Stimulated activated CD4-positive, alpha-beta T cell treated with anti-CD3 and anti-CD28 coated beads, Interleukin-12 subunit alpha, Interleukin-12 subunit beta, amount 100 ng/mL, for 48 hours (primary cell): ENCODE results near the gene KCNJ16.

ENCODE experiments used
- DNase-seq, 3 donors: peaks; one replicate each; pipeline ENCODE4 v3.0.0-alpha.2; 2020; ENCODE audit warnings: low read depth in 2 of 3, low spot score in 1 of 3

KCNJ16 gene

DNA sequence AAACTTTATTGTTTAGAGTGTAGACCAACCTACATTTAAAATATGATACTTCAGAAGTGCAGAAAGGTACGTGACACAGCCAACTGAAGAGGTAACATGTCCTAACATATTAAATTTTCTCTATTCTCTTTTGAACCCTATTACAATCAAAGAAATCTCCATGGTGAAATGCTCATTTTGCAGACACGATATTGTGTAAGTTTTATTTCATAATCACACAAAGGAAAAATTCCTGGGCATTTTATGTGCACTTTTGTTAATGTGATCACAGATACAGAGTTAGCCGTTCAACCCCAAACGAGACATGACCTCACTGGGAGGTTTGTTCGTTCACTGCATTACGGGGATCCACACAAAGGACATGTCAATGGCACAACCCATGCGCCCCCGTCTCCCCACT lies 21.8 kb downstream of the KCNJ16 start:
- DNase-seq = no peak

DNA sequence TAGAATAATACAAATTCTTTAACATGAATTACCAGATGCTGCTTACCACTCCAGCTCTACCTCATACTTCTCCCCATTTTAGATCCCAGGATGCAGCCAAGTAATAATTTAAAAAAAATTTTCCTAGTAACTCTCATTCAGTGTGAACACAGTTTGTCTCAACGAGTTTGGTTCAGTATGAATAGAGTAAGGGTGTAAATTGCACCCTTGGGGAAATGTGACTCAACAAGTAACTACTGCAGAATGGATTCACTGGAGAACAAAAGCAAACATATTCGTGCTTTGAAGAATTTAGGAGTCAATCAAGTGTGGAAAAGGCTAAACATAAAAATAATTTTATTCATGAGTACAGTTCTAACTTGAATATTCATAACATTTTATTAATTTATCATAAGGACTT lies 23.0 kb downstream of the KCNJ16 start:
- DNase-seq = no peak

DNA sequence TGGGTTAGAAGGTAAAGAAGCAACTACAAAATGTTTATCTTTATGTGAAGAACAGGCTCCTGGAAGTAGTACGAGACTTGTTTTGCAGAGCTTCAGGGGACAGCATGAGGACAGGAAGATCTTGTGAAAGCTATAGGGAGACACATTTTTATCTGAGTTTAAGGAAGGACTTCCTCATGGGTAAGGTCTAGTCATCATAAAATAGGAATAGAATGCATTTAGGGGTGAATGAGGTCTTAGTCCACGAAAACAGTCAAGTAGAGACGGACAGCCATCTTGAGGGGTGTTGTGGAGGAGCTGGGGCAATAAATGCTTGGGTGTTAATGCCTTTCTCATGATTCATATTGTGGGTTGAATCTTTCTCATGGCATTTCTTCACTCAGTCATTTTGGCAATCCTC lies 24.3 kb downstream of the KCNJ16 start:
- no peak for DNase-seq

DNA sequence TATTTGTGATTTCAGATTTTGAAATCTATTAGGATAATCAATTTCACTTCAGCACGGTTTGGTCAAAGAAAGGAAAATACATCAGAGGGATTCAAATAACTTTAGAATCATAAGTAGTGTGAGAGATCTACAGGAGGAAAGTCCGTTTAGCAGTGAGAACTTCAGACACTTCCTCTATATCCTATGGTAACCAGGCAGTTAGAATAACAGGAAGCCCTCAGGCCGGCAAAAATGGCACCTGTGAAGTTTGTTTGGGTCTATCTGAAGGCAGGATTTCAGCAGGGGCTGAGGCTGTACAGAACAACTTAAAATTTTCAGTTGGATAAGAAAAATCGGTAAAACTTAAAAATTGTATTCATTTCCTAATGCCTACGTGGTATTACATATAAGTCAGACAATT lies 24.9 kb downstream of the KCNJ16 start:
- DNase-seq = no peak

DNA sequence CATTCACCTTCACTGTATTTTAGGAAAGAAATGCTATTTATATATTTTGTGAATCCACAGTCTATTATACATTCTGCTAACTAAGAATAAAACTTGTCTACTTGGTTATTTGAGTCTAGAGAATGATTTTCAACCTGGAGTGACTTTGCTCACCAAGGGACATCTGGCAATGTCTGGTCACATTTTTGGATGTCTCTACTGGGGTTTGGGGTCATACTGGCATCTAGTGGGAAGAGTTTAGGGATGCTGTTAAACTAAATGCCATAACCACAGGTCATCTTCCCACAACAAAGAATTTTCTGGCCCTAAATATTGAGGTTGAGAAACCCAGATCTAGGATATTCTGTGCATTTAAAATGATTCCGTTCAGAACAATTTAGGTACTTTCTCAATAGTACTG lies 26.0 kb downstream of the KCNJ16 start:
- no peak for DNase-seq

DNA sequence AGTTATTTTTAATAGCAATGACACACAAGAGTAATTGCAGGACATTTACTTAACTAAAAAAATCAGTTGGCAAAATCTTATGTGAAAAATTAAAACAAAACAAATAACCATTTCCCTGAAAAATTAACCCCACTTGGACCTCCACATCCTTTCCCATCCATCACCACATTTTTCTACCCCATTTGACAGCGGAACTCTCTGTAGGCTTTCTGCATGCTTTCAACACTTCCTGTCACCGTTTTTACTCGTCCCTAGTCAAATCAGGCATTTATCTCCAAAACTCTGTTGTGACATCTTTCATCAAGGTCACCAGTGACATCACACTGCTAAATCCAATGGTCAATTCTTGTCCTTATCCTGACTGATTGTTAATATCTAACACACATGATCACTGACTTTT lies 27.5 kb downstream of the KCNJ16 start:
- DNase-seq = no peak

DNA sequence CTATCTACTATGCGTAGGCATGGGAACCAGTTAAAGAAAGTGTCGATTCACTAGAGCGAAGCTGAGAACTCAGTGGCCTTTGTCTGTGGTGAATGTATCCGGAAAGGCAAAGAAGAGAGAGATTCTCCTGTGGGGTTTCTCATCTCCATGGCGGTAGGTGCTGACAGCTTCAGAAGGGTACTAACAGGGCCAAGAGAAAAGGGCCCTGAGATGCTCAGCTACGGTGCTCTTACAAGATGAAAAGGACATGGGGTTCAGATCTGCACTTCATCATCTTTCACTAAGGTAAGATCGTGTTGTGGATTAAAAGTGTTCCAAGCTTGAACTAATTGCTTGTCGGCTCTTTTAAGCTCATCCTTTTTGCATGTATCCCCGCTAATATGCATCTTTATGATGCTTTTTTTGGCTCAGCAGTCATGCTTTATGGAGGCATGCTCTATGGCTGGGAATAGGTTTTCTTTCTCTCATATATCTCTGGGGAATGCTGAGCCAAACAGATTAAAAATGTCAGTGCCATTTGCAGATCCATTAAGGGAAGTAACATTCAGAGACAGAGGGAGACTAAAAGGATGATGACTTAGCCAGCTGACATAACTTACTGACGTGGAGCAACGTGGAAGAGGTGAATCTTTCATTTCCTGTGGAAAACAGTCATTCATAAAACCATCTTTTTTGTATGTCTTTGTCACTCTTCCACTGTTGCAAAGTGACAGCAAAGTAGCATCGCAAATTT lies 29.9 kb downstream of the KCNJ16 start:
- no peak for DNase-seq

DNA sequence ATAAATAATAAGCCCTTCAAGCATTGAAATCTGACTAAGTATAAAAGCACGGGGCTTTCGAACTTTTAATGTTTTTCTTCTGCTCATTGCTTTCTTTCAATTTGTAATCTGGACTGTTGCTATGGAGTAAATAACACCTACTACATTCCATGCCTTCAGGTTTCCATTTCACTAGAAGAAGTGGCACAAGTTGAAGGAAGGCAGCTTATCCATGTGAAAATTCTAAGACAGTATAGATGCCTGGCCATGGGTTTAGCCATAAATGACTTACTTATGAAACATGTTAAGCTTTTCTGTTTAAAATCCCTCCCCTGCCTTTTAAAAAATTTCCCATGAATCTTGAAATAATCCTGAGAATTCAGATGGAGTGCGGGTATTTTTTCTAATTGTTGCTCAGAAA lies 30.6 kb downstream of the KCNJ16 start:
- DNase-seq = no peak

DNA sequence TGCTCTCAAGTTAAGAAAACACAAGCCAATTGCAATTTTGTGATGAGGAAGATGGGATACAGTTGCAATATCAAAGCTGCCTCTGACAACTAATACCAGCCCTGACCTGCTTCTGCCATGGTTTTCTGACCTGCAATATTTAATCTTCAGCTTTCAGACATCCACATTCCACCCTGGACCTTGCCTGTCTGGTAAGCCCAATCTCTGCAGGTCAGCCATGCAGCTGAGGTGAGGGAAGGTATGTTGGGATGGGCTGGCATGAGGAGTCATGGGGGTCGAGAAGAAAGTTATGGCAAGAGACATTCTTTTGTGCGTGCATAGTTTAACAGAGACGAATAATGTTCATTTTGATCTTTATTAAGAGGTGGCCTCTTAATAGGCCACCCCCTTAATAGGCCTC lies 31.5 kb downstream of the KCNJ16 start:
- no peak for DNase-seq

DNA sequence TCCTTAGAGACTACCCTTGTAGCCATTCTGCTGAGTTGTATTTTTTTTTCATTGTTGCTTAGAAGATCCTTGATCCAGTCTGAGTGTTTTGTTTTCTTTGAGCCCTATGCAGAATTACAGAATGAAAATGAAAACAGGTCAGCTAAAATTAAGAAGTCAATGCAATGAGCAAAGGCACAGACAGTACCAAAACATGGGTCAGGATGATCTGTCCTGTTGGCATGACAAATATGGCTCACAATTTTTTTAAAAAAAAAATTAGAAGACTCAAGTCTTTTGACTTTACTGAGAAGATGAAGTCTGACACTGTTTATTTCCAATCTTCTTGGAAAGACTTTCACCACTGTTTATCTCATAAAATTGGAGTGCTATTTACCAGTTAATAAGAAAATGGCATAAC lies 32.4 kb downstream of the KCNJ16 start:
- no peak for DNase-seq

DNA sequence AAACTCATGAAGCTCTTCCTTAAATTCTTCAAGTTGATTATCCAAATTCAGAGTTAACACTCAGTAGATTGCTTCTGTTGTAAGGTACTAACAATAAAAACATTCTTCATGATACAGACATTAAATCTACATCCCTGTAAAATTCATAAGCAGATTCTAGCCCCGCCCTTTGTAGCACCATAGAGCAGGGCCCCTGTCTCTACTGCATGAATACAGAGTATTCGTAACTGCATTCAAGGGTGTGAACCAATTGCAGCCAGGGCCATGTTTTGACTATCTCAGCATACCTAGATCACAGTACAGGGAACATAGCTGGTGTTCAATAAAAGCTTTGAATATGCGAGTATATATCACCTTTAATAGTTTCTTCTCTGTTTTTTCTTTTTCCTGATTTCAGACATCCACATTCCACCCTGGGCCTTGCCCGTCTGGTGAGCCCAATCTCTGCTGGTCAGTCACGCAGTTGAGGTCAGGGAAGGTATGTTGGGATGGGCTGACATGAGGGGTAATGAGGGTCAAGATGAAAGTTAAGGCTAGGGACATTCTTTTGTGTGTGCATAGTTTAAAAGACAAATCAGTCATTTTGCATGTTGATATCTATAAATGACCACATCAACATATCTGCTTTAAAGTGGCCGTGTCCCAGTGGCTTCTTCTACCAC lies 33.0 kb downstream of the KCNJ16 start:
- no peak for DNase-seq

DNA sequence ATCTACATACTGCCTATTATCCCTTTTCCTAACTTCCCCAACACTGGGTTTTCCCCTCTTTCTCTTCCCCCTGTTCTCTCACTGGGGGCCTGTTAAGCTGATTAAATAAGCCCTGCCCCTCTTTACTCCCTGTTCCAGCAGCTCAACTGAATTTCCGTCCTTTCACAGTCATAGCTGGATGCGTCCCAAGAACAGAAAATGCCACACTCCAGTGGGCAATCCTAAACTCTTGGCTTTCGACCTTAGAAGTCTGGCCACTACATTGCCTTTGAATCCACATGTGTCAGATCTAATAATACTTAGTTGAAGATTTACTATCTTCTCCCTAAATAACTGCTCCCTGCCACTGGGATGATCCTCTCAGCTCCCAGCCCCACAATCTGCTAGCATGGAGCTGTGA lies 34.5 kb downstream of the KCNJ16 start:
- no peak for DNase-seq

DNA sequence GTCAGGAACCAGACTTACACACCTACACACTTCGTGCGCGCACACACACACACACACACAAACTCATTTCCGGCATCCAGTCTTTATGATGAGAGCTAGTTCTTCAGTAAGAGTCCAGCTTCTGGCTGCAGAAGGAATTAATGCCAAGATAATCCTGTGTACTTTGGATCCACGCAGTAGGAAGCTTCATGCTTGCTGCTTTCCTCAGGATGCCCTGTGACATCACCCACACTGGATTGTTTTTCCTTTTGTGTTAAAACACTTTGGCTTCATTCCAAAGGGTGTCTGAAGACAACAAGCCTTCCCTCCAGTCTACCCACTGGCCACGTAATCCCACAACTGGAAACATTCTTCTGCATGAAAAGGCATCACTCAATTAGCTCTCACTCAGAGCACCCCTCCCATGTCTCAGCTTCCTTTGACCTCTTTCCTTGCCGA lies 35.4 kb downstream of the KCNJ16 start:
- DNase-seq = no peak

DNA sequence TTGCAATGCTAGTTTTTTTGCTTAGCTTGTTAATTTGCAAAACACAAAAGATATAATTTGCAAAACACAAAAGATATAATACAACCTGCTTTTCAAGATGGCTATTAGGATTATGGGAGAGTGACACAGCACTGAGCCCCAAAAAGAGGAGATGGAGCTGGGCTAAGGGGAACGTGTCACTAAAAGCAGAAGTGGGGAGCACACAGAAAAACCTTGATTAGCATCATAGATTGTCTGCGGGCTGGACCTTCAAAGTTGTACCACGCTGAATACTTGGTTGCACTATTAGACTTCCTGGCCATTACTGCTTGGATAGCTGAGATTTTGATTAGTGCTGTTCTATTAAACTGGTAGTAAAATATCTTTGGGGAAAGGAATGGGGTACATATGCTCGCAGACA lies 36.2 kb downstream of the KCNJ16 start:
- no peak for DNase-seq

DNA sequence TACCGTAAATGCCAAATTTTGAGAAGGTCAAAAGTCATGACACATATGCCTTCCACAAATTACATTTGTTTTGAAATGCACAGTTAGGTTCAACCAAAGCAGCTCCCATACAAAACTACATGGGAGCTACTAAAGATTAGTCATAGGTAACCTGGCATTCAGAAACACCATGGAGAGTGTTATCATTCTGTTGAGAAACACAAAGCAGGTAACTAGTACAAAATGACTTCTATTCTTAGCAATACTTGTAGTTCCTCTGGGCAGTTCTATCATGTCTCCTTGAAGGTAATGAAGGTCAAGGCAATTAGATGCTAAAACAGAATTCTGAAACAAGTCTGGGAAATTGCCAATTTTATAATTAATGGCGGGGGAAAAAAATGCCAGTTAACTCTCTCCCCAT lies 39.4 kb downstream of the KCNJ16 start:
- DNase-seq = no peak

DNA sequence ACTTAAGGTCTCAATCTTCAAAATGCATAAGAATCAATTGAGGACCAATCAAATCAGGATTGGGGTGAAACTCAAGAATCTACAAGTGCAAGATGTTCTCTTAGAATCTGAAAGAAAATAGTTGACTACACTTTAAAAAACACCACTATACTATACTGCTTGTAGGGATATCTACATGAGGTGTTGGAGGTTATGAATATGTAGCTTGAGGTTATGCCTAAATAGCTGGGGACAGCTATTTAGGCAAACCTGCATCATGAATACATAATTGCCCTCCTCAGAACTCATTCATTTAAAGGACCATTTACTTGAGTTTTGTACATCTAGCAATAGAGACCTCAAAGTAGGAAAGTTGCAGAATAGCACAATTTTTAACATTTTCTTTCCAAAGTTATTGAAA lies 40.1 kb downstream of the KCNJ16 start:
- DNase-seq = no peak

DNA sequence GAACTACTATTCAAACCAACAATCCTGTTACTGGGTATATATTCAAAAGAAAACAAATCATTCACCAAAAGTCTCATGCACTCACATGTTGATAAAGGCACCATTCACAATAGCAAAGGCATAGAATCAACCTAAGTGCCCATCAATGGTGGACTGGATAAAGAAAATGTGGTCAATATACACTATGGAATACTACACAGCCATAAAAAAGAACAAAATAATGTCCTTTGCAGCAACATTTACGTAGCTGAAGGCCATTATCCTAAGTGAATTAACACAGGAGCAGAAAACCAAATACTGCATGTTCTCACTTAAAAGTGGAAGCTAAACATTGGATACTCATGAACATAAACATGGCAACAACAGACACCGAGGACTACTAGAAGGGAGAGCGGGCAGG lies 41.9 kb downstream of the KCNJ16 start:
- no peak for DNase-seq

DNA sequence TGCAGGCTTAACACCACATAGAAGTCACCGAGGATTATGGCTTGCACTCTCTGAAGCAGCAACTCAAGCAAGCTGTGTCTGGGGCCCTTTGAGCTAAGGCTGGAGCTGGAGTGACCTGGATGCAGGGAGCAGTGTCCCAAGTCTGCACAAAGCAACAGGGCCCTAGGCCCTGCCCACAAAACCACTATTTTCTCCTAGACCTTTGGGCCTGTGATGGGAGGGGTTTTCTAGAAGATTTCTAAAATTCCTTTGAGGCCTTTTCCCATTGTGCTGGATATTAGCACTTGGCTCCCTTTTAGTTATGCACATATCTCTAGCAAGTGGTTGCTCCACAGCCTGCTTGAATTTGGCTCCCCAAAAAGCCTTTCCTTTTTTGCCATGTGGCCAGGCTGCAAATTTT lies 44.5 kb downstream of the KCNJ16 start:
- no peak for DNase-seq

DNA sequence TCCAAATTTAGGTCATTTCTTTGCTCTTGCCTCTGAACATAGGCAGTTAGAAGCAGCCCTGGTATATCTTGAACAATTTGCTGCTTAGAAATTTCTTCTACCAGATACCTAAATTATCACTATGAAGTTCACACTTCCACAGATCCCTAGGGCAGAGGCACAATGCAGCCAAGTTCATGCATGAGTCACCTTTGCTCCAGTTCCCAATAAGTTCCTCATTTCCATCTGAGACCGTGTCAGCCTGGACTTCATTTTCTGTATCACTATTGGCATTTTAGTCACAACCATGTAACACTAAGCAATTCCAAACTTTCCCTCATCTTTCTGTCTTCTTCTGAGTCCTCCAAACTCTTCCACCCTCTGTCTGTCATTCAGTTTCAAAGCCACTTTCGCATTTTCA lies 45.0 kb downstream of the KCNJ16 start:
- no peak for DNase-seq

DNA sequence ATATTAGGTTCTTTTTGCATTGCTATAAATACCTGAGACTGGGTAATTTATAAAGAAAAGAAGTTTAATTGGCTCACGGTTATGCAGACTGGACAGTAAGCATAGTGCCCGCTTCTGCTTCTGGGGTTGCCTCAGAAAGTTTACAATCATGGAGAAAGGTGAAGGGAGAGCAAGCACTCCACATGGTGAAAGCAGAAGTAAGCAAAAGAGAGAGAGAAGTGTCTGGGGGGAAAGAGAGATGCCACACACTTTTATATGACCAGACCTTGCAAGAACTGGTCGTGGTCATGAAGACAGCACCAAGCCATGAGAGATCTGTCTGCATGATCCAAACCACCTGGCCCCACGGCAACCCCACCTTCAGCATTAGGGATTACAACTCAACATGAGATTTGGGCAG lies 45.4 kb downstream of the KCNJ16 start:
- DNase-seq = no peak

DNA sequence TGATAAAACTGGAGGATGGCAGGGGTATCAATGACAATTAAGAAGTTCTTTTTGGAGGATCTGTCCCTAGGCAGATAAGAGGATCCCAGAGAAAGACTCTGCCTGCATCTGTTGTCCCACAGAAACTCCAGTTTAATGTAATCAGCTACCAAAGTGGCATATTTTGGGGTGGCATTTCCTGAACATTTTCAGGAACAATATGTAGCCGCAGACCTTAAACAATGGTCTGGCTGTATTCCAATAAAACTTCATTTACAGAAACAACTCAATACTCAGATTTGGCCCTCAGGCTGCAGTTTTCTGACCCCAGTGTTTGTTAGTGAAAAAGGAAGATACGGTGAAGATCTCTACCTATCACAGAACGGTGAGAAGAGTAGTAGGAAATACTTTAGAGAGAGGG lies 46.1 kb downstream of the KCNJ16 start:
- DNase-seq = no peak

DNA sequence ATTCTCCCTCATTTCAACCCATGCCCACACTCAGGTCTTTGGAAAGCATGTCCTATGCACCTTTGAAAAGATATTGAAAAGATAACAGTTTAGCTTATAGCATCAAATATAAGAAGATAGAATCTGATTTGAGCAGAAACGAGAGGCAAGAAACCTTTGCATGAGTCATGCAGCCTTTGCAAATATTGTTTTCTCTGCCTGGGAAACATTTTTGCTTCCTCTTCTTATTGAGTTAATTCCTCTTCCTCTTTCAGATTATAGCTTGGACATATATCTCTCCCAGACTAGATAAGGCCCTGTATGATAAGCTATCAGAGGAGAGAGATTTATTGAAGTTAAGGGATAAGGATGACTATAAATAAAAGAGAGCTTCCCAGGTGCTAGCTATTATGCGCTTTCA lies 48.2 kb downstream of the KCNJ16 start:
- no peak for DNase-seq

DNA sequence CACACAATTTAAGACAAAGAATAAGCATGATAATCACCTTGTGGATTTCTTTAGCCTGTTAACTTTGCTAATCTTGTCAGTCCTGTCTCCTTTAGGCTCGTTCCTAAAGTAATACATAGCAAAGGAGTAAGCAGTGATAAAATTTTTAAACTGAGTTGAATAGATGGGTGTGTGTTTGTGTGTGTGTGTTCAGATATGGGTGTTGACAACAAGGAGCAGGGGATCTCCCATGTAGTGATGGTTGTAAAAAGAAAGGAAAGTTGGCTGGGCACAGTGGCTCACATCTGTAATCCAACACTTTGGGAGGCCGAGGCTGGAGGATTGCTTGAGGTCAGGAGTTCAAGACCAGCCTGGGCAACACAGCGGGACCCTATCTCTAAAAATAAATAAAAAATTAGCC lies 49.7 kb downstream of the KCNJ16 start:
- DNase-seq = no peak
